Neuron (in vitro differentiated cells): ENCODE data around the gene DLX5.

Experiments used
- H2AFZ ChIP-seq: one replicate; pipeline ENCODE4 v1.6.1; 2013; ENCODE audit warnings: low read depth, mild to moderate bottlenecking, inconsistent platforms, low read length, moderate library complexity
- H3K27me3 ChIP-seq: one replicate; pipeline ENCODE4 v1.6.1; 2013; ENCODE audit warnings: low read length; ENCODE audit not compliant: insufficient read depth
- H3K36me3 ChIP-seq: one replicate; pipeline ENCODE4 v1.6.1; 2013; ENCODE audit warnings: low read length; ENCODE audit not compliant: insufficient read depth
- H3K4me1 ChIP-seq: one replicate; pipeline ENCODE4 v1.6.1; 2013; ENCODE audit warnings: low read length; ENCODE audit not compliant: insufficient read depth
- H3K4me3 ChIP-seq: 2 replicates; pipeline ENCODE4 v1.5.1; 2013; ENCODE audit warnings: mild to moderate bottlenecking, low read length, moderate library complexity
- H3K9me3 ChIP-seq: one replicate; pipeline ENCODE4 v1.6.1; 2013; ENCODE audit warnings: low read length

Gene DLX5

DNA sequence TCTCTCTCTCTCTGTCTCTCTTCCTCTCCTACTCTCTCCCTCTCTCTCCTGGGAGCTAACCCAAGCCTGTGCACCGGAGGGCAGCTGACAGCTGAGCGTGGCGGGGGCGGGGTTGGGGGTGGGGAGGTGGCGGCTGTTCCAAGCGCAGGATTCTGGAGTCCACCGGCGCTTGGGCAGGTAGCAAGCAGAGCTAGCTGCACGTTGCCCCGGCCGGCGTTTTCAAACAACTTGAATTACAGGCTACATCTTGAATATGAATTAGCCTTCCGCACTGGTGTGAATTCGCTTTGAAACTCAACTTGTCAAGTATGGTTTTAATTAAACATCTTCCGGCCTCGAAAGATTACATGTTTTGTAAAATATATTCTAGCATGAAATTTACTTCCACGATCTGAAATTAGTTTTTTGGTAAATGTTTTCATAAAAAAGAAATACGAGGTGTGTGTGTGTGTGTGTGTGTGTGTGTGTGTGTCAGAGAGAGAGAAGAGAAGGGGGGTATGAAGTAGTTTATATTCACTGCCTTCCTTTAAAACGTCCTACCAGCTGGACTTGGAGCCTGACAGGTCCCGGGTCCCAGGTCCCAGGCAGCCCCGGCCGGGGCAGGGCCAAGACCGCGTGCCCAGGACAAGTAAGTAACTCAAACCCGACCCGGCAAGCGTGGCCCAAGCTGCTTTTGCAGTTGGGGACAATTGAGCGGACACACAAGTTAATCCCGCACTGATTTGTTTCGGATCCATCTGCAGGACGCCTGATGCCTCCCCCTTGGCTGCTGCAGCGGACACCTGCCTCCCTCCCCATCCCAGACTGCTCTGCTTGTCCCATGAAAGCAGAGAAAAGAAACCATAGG lies 28.3 kb downstream of the DLX5 start:
- Histone ChIP-seq H3K27me3 (peaks cover 93% of the 10 kb centered on the region), H3K4me3 (no peak overlapping the region), H3K9me3 (peaks cover 1% of the 10 kb centered on the region), H3K4me1 (no peaks in the 10 kb centered on the region), H2AFZ (no peak overlapping the region), H3K36me3 (no peaks in the 10 kb centered on the region)

DNA sequence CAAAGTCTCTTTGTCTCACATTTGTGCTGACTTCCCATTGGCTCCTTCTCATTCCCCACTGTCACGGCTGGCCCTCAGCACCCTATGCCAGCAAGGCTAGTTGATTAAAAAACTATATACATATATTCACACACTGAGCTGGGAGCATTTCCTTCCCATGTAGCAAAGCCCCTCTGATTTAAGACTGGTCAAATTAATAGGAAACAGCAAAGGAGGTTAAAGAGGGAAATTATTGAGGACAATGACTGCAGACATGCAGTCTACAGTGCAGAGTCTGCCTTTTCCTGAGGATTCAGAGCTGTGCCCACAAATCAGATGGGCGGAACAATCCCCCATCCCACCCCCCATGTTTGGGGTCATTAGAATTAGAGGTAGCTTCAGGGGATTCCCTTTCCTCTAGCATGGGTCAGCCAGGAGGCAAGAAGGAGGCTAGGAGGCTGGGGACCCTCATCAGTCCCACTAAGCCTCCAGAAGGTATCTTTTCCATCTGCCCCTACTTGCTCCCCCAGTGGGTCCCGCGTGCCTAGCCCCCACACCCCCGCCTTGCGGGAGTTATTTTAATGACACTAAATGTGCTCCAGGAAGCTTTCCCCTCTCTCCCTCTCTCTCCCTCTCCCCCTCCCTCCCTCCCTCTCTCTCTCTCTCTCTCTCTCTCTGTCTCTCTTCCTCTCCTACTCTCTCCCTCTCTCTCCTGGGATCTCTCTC lies 29.1 kb downstream of the DLX5 start:
- peaks cover 92% of the 10 kb centered on the region for H3K27me3 ChIP-seq
- no peaks in the 10 kb centered on the region for H3K4me1 ChIP-seq
- H2AFZ ChIP-seq: no peak overlapping the region
- peaks cover 1% of the 10 kb centered on the region for H3K9me3 ChIP-seq
- no peaks in the 10 kb centered on the region for H3K36me3 ChIP-seq
- no peak overlapping the region for H3K4me3 ChIP-seq

DNA sequence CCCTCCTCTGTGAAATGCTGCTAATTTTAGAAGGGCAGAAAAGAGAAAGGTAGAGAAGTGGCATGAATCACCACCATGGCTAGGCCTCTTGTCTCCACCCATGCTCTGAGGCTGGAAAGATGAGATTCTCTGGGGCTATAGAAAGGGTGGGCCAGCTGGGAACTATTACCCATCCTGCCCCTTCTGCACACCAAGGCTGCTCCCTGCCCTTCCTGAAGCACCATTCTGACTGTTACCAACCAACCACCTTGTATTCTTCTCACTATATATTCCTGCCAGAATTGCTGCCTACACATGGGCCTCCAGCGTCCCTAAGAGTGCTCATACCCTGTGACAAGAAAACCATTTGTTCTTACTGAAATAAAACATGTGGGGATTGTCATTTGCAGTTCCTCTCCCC lies 30.7 kb downstream of the DLX5 start:
- H3K36me3 ChIP-seq: no peaks in the 10 kb centered on the region
- H3K4me3 ChIP-seq: no peak overlapping the region
- H3K9me3 ChIP-seq: peaks cover 1% of the 10 kb centered on the region
- H3K4me1 ChIP-seq: no peaks in the 10 kb centered on the region
- H2AFZ ChIP-seq: no peak overlapping the region
- H3K27me3 ChIP-seq: peaks cover 91% of the 10 kb centered on the region

DNA sequence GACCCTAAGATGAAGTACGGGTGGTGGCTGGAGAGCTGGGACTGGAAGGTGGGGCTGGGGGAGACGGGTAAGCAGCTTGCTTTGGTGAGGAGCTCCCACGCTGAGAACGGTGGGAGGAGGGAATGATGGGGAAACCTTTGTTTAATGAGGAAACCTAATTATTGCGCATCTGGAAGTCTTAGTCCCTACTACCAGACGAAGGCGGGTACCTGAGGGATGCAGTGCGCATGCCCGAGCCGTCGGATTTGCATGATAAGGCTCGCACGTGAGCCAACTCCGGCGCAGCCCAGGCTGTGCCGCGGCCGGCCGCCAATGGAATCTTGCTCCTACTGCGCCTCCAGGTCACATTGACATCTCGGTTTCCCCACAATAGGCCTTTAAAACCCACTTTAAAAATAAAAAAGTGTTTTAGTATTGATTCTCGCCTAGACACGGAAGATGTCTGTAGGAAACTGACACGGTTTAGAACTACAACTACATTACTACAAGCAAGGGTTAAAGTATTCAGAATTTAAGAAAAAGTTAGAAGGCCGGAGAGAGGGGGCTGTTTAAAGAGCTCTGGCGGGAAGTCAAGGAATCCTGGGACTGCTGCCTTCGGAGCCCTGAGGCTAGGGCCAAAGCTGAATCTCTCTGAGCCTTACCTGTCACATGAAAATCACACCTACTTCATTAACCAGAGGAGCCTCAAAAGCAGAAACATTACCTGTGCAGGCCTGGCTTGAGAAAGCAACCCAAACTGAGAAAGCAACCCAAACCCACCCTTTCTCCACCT lies 31.4 kb downstream of the DLX5 start:
- peaks cover 91% of the 10 kb centered on the region for H3K27me3 ChIP-seq
- no peak overlapping the region for H2AFZ ChIP-seq
- H3K4me3 ChIP-seq: no peak overlapping the region
- peaks cover 1% of the 10 kb centered on the region for H3K9me3 ChIP-seq
- H3K36me3 ChIP-seq: no peaks in the 10 kb centered on the region
- H3K4me1 ChIP-seq: no peaks in the 10 kb centered on the region

DNA sequence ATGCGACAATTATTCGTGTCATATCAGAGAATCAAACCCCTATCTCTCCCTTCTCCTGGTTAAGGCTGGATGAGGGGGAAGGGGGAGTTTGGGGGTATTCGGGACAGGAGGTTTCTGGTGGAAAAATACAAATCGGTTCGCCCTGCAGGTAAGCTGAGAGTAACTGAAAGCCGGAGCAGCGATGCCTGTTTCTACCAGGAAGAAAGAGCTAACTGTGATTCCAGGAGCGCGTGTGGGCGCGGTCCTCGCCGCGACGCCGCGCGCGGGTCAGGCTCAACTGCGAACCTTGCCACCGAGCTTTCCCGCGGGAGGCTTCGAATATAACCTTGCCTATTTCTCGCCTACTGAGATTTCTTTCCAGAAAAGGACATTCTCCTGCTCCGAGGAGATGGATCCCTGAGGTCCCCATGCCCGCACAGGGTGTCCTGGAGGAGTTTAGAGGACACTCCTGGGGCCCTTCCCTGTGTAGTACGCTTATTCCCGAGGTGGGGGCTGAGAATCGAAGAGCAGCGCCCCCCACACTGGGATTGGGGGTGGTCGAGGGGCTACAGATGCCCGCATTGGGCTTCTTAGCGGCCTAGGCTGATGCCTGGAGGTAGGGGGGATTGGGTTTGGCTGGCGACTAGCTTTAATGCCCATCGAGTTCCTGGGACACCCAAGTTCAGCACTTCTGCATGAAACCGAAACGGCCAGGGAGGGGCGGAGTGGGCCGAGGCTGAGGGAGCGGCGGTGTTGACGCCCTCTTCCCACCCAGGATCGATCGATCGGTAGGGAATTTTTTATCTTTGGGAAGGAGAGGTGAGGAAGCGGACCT lies 32.2 kb downstream of the DLX5 start:
- H3K27me3 ChIP-seq: peaks cover 84% of the 10 kb centered on the region
- H2AFZ ChIP-seq: no peak overlapping the region

DNA sequence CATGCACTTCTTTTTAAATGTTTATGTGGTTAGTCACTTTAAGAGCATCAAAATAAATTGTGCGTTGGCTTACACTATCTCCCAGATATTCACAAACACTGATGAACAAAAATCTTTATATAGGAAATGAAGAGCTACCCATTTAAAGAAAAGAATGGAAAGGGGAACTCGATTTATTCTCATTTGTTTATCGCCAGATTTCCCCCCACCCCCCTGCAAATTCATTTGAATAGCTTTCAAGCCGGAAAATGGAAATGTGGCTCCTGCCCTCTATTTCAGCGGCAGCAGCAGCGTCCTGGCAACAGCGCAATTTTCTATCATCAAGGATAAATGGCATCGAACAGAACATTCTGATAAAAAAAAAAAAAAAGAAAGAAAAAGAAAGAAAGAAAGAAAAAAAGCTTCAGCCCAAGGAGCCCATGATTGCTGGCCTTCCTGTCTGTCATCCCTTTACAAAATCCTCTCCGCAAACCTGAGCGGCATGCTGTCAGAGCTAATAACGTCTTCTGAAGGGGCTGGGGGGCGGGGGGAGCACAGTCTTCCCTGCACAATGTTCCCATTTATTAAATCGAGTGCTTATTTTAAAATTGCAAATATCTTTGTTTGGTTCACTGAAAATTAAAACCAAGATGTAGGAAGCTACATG lies 33.0 kb downstream of the DLX5 start:
- H2AFZ ChIP-seq: no peak overlapping the region
- no peak overlapping the region for H3K4me3 ChIP-seq

More for the DNA sequence above, 32.2 kb downstream of the DLX5 start:
- no peaks in the 10 kb centered on the region for H3K4me1 ChIP-seq
- no peak overlapping the region for H3K4me3 ChIP-seq
- H3K36me3 ChIP-seq: no peaks in the 10 kb centered on the region
- H3K9me3 ChIP-seq: peaks cover 1% of the 10 kb centered on the region

DNA sequence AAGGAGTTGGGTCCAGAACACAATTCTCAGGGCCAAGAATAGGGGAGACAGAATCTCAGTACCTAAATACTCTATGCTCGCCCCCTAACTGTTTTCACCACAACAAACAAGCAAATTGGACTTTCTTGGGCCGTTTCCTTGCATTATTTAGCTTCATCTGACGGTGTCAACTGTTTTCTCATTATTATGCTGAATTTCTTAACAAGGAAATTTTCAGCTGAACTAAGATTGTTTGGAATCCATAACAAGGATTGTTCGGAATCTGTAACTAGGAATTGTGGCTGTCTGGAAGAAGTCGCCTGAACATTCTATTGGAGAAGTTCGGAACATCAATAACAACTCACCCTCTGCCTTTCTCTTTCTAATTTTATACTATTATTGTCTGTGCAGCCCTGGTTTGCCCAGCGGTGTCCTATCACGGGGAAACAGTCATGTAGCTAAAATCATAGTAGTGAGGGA lies 34.7 kb downstream of the DLX5 start:
- Histone ChIP-seq H3K4me3 (no peak overlapping the region), H3K4me1 (no peaks in the 10 kb centered on the region), H3K9me3 (no peaks in the 10 kb centered on the region), H3K27me3 (peaks cover 83% of the 10 kb centered on the region), H3K36me3 (no peaks in the 10 kb centered on the region), H2AFZ (no peak overlapping the region)

More for the DNA sequence above, 33.0 kb downstream of the DLX5 start:
- Histone ChIP-seq H3K9me3 (peaks cover 1% of the 10 kb centered on the region), H3K27me3 (peaks cover 84% of the 10 kb centered on the region), H3K4me1 (no peaks in the 10 kb centered on the region), H3K36me3 (no peaks in the 10 kb centered on the region)

DNA sequence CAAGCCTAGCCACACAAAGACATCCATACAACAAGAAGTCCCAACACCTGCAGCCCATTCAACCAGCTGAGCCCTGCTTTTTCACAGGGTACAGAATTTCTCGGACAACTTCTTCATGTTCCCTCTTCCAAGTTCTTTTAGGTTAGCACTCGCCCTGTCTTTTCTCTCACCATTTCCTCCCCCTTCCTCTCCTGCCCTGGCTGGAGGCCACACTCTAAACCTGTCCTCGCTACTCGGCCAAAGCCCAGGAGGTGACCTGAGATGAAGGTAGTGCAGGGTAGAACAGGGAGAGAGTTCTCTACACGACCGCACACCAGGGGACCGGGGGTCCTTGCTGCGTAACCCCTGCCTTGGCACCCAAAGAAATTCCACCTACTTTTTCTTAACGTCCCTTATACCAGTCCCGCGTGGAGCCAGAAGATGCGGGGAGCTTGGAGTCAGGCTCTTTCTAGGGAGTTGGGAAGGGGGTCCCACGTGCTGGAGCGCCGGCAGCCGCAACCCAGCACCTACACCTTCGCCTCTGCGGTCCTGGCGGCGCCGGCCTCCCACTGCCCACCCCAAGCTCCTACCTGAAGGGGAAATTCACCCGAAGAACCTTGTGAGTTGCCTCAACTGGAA lies 35.3 kb downstream of the DLX5 start:
- no peaks in the 10 kb centered on the region for H3K36me3 ChIP-seq
- no peak overlapping the region for H2AFZ ChIP-seq
- no peak overlapping the region for H3K4me3 ChIP-seq
- no peaks in the 10 kb centered on the region for H3K9me3 ChIP-seq
- no peaks in the 10 kb centered on the region for H3K4me1 ChIP-seq
- H3K27me3 ChIP-seq: peaks cover 78% of the 10 kb centered on the region

DNA sequence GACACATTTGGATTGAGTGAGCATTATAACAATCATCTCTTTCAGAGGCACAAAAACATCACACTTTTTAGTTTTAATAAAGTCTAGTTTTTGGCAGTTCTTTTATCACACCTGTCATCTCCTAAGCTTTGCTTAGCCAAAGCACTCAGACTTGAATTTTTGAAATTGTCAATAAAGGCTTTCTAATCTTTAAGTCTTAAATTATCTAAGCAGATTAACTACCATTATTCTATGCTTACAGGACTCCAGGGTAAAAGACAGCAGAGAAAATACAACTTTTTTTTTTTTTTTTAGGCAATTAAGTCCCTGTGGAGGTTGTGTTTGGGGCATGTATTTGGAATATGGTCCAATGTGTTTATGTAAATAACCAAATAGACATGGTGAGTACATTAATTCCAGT lies 36.9 kb downstream of the DLX5 start:
- Histone ChIP-seq H3K4me3 (no peak overlapping the region), H3K9me3 (no peaks in the 10 kb centered on the region), H3K4me1 (no peaks in the 10 kb centered on the region), H2AFZ (no peak overlapping the region), H3K36me3 (no peaks in the 10 kb centered on the region), H3K27me3 (peaks cover 65% of the 10 kb centered on the region)

DNA sequence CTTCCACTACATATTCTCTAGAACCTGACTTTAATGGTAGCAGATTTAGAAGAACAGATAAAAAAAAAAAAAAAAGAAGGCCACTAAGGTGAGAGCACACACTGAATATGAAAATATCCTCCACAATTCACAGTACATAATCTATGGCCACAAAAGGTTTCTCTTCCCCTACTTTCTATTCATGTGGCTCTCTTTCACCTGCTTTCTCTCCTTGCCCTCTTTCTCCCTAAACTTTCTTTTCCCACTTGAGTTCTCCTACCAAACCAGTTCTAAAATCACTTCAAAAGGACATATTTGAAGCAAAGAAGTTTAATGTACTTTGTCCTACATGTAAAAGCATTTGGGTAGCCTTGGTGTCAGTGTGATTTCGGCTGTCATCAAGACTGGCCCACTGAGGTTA lies 37.7 kb downstream of the DLX5 start:
- no peak overlapping the region for H3K4me3 ChIP-seq
- H3K36me3 ChIP-seq: no peaks in the 10 kb centered on the region
- H2AFZ ChIP-seq: no peak overlapping the region
- no peaks in the 10 kb centered on the region for H3K4me1 ChIP-seq
- H3K9me3 ChIP-seq: no peaks in the 10 kb centered on the region
- H3K27me3 ChIP-seq: peaks cover 59% of the 10 kb centered on the region

DNA sequence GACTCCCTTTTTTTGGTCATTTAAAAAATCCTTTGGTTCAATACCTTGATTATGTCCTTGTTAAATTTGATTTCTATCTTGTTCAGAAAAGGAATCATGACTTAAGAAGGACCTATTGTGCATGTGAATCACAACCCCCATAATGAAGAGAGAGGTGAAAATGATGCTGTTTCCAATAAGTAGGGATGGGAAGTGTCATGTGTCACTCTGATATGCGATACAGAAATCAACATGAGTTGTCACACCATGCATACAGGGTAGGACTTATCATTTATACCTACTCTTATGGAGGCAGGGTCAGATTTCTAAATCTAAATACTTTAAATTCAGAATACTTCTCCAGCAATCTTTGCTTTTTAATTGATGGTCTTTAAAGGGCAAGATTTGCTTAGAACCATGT lies 38.6 kb downstream of the DLX5 start:
- Histone ChIP-seq H3K36me3 (no peaks in the 10 kb centered on the region), H3K4me1 (no peaks in the 10 kb centered on the region), H3K27me3 (peaks cover 50% of the 10 kb centered on the region), H3K4me3 (no peak overlapping the region), H2AFZ (no peak overlapping the region), H3K9me3 (no peaks in the 10 kb centered on the region)

DNA sequence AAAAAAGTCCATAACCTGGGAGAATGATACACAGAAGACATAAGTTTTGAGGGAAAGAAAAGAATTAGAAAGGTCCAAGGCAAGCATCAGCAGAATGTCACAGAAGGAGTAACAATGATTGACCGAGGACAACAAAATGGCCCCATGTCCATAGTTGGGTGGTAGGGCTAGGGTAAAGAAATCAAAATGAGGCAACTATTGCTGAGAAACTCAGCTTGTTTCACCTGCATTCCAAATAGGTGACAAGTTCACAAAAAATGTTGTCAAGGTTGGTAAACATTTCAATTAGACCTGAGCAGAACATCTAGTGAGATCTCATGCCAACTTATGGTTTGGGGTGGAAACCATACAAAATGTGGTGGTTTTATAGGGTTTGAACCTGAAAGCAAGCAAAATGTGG lies 42.0 kb downstream of the DLX5 start:
- H3K4me3 ChIP-seq: no peak overlapping the region
- no peak overlapping the region for H2AFZ ChIP-seq
- no peaks in the 10 kb centered on the region for H3K36me3 ChIP-seq
- H3K27me3 ChIP-seq: peaks cover 29% of the 10 kb centered on the region
- no peaks in the 10 kb centered on the region for H3K9me3 ChIP-seq
- no peaks in the 10 kb centered on the region for H3K4me1 ChIP-seq
